ENCODE measurements around the gene CRYGD. TPM values are rescaled to one million over a fixed set of nuclear protein-coding genes. Genes with fewer than 3 reads are reported as not detected.

Gene CRYGD
- total RNA-seq, 3 donors from 2014 or later: not detected

- Histone ChIP-seq H3K4me3 (no peak overlapping the region), H3K9me3 (no peaks in the 10 kb centered on the region), H3K36me3 (ENCODE audit: low read depth) (no peaks in the 10 kb centered on the region), H3K4me1 (ENCODE audit: low read depth) (no peaks in the 10 kb centered on the region)
- TF ChIP-seq CTCF (IDR thresholded peaks at IDR 0.05): no peak
- intact Hi-C loops (cut with DNase I, micrococcal nuclease): no loop called here
- ATAC-seq (no peak), DNase-seq (no peak)
Observed at GRCh38 chr2:208150956-208151355, 26.6 kb upstream of the CRYGD start.

GRCh38 chr2:208150094-208150493 lies 25.8 kb upstream of the CRYGD start:
- Histone ChIP-seq H3K36me3 (ENCODE audit: low read depth) (no peaks in the 10 kb centered on the region), H3K9me3 (no peaks in the 10 kb centered on the region), H3K4me3 (no peak overlapping the region), H3K4me1 (ENCODE audit: low read depth) (no peaks in the 10 kb centered on the region)
- ATAC-seq (no peak), DNase-seq (no peak)
- intact Hi-C loops (cut with DNase I, micrococcal nuclease): no loop called here
- TF ChIP-seq CTCF (IDR thresholded peaks at IDR 0.05): no peak

GRCh38 chr2:208148803-208149202 lies 24.5 kb upstream of the CRYGD start:
- DNase-seq (no peak), ATAC-seq (no peak)
- H3K36me3 ChIP-seq (ENCODE audit: low read depth): no peaks in the 10 kb centered on the region
- TF ChIP-seq CTCF (IDR thresholded peaks at IDR 0.05): no peak
- H3K4me3 ChIP-seq: no peak overlapping the region
- no peaks in the 10 kb centered on the region for H3K4me1 ChIP-seq (ENCODE audit: low read depth)
- no peaks in the 10 kb centered on the region for H3K9me3 ChIP-seq
- intact Hi-C loops (cut with DNase I, micrococcal nuclease): no loop called here

GRCh38 chr2:208147759-208148158 lies 23.4 kb upstream of the CRYGD start:
- H3K9me3 ChIP-seq: no peaks in the 10 kb centered on the region
- H3K4me3 ChIP-seq: no peak overlapping the region
- no peaks in the 10 kb centered on the region for H3K36me3 ChIP-seq (ENCODE audit: low read depth)
- DNase-seq: no peak
- H3K4me1 ChIP-seq (ENCODE audit: low read depth): no peaks in the 10 kb centered on the region
- intact Hi-C loops (cut with DNase I, micrococcal nuclease): no loop called here
- ATAC-seq: no peak
- no peak for TF ChIP-seq CTCF (IDR thresholded peaks at IDR 0.05)

GRCh38 chr2:208147008-208147407 lies 22.7 kb upstream of the CRYGD start:
- Histone ChIP-seq H3K9me3 (no peaks in the 10 kb centered on the region), H3K4me3 (no peak overlapping the region), H3K36me3 (ENCODE audit: low read depth) (no peaks in the 10 kb centered on the region), H3K4me1 (ENCODE audit: low read depth) (no peaks in the 10 kb centered on the region)
- DNase-seq (no peak), ATAC-seq (no peak)
- TF ChIP-seq CTCF (IDR thresholded peaks at IDR 0.05): no peak
- intact Hi-C loops (cut with DNase I, micrococcal nuclease): no loop called here

- Histone ChIP-seq H3K9me3 (no peaks in the 10 kb centered on the region), H3K36me3 (ENCODE audit: low read depth) (no peaks in the 10 kb centered on the region), H3K4me3 (no peak within 1 kb of the TSS), H3K4me1 (ENCODE audit: low read depth) (no peaks in the 10 kb centered on the region)
- intact Hi-C loops (cut with DNase I, micrococcal nuclease): no loop called here
- ATAC-seq (no peak), DNase-seq (no peak)
- no peak for TF ChIP-seq CTCF (IDR thresholded peaks at IDR 0.05)
Observed at GRCh38 chr2:208146006-208146405, 21.7 kb upstream of the CRYGD start, which contains the start of gene CRYGB. Gene CRYGB, minus strand, starts transcription at chr2:208146158. Its CDS starts 38 bp downstream, at chr2:208146120.

All from mucosa of descending colon (tissue), 3 donors.